Adrenal gland (tissue), 5 donors: ENCODE results near the gene TBKBP1.

ENCODE experiments used
- POLR2A ChIP-seq, 2 donors: fragments of 450-650 bp; IDR thresholded peaks; one replicate each; pipeline ENCODE4 v1.6.1; 2017; ENCODE audit warnings: antibody characterized with exemption in 2 of 2, mild to moderate bottlenecking in 2 of 2, moderate library complexity in 1 of 2
- TF ChIP-seq, protein P1 (sequence below), 6 experiments: fragments of 450-650 bp in 4 of 6; fragments of 200-600 bp in 2 of 6; sonication (generic) in 1 of 6; IDR thresholded peaks; 1 replicate in 5 of 6; 2 replicates in 1 of 6; pipeline versions ENCODE4 v1.5.1 to v1.8.0; 2016 to 2021; ENCODE audit warnings: antibody characterized with exemption in 6 of 6, mild to moderate bottlenecking in 2 of 6, moderate library complexity in 1 of 6
- donor health status: DM: no; HTN: no; CAD: no.

DNA sequence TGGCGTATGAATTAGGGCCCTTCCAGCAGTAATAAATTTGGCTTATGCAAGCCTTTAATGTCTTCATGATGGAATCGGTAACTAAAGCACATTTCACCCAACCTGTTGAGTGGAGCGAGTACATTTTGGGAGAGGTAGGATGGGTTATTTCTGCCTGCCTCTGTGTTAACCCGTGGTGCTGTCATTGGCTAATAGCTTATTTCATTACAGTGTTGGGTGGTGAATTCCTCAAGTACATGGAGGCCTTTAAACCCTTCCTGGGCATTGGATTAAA, 17.8 kb upstream of the TBKBP1 start:
- TF ChIP-seq, protein P1, sequence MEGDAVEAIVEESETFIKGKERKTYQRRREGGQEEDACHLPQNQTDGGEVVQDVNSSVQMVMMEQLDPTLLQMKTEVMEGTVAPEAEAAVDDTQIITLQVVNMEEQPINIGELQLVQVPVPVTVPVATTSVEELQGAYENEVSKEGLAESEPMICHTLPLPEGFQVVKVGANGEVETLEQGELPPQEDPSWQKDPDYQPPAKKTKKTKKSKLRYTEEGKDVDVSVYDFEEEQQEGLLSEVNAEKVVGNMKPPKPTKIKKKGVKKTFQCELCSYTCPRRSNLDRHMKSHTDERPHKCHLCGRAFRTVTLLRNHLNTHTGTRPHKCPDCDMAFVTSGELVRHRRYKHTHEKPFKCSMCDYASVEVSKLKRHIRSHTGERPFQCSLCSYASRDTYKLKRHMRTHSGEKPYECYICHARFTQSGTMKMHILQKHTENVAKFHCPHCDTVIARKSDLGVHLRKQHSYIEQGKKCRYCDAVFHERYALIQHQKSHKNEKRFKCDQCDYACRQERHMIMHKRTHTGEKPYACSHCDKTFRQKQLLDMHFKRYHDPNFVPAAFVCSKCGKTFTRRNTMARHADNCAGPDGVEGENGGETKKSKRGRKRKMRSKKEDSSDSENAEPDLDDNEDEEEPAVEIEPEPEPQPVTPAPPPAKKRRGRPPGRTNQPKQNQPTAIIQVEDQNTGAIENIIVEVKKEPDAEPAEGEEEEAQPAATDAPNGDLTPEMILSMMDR (IDR thresholded peaks at IDR 0.05) = no peak
- no peak for TF ChIP-seq POLR2A (IDR thresholded peaks at IDR 0.05)
